ENCODE results near the gene GALNT3.

The GALNT3 gene

GRCh38 chr2:165720511-165720910 is 73.5 kb downstream of the GALNT3 start:
- no peak for DNase-seq

DNA sequence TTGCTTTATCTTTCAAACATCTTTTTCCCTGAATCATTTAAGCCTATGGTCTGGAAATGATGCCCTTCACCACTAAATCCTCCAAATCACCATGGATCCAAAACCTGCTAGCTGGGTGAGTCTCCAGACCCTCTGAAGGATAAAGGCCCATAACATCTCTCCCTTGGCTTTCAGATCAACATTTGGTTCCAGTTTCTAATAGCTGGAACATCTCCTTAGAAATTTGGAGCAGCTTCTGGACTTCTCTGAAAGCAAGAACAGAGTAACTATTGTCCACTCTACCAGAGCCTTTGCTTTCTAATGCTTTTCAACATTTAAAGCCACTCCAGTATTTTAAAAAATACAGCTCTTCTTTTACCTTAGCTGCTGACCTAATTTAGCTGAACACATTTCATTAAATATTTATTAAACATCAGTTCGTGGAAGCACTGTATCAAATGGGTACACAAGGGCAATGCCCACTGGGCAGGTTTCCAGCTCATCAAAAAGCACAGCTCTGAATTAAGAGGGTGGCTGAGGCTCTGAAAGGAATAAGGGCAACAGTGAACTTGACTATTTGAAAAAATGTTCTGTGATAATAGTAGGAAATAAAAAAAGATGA is 75.3 kb downstream of the GALNT3 start:
- DNase-seq: no peak

GRCh38 chr2:165716091-165716490 is 78.0 kb downstream of the GALNT3 start:
- DNase-seq: no peak

DNA sequence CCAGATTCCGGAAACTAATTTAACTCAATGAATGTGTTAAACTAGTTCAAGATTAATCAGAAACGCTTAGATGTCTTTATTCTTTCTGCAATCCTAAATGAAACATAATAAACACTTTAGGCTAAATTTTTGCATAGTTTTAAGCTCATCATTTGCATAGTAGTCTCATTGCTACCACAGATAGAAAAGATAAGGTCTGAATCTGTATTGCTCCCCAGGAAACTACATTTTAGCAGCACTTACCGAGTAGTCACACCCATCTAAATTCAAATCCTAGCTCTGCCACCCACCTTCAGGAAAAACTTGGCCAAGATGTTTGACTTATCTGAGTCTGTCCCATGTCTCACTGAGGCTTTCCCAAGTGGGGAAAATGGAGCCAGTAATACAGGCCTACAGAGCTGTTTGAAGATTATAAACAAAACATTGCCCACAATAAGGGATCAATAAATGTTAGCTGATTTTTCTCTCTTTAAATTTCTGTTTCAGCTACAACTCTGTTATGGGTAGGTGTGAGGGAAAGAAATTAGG is 87.0 kb downstream of the GALNT3 start:
- DNase-seq: no peak

- DNase-seq: no peak
Observed at GRCh38 chr2:165701147-165701546, 92.9 kb downstream of the GALNT3 start.

- no peak for DNase-seq
Observed at GRCh38 chr2:165700531-165700930, 93.5 kb downstream of the GALNT3 start.

GRCh38 chr2:165699946-165700345 is 94.1 kb downstream of the GALNT3 start:
- no peak for DNase-seq

GRCh38 chr2:165698444-165698884 is 95.6 kb downstream of the GALNT3 start:
- peak; percentile 60 for DNase-seq

- no peak for DNase-seq
Observed at GRCh38 chr2:165697748-165698443, 96.2 kb downstream of the GALNT3 start.

Measured in NCI-H1436 (cell line).